Nephron progenitor cell (in vitro differentiated cells): ENCODE results near the gene DHRS12.

Experiments
- DNase-seq: peaks from one replicate; pipeline ENCODE4 v3.0.0; 2021
- H3K27ac Mint-ChIP-seq: 2 replicates; pipeline ENCODE4 v1.8.0; 2021; ENCODE audit warnings: mild to moderate bottlenecking, moderate library complexity, mixed read lengths
- H3K27me3 Mint-ChIP-seq: 2 replicates; pipeline ENCODE4 v1.8.0; 2021; ENCODE audit warnings: mild to moderate bottlenecking, low read depth, mixed read lengths; ENCODE audit not compliant: poor library complexity
- H3K36me3 Mint-ChIP-seq: 2 replicates; pipeline ENCODE4 v1.8.0; 2021; ENCODE audit warnings: low read depth, mixed read lengths
- H3K4me1 Mint-ChIP-seq: 2 replicates; pipeline ENCODE4 v1.8.0; 2021; ENCODE audit warnings: mixed read lengths
- H3K4me3 Mint-ChIP-seq: 2 replicates; pipeline ENCODE4 v1.8.0; 2021; ENCODE audit warnings: mild to moderate bottlenecking, moderate library complexity, mixed read lengths
- H3K9me3 Mint-ChIP-seq: 2 replicates; pipeline ENCODE4 v1.8.0; 2021; ENCODE audit warnings: mild to moderate bottlenecking, moderate library complexity, mixed read lengths
- TF ChIP-seq, protein P1 (sequence below): fragments of 200-600 bp; sonication (generic); IDR thresholded peaks from 2 replicates; pipeline ENCODE4 v1.5.0; 2021; ENCODE audit warnings: antibody characterized with exemption

The DHRS12 gene

DNA sequence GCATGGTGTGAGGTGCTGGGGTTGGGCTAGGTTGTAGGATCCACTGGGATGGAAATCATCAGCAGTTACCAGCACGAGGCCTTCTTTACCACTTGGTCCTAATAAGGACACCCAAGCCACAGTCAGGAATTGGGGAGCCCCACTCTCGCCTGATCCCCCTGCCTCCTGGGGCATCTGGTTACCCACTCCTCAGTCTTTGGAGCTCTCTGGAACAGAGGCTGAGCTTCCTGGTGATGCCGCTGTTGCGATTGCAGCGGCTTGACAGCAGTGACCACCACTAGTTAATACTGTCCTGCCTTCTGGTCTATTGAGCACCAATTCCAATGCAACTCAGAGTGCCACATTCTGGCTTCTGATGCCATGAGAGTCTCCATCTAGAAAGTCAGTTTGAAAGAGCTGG is 27.6 kb upstream of the DHRS12 start:
- Mint-ChIP-seq H3K9me3 (no peaks in the 10 kb centered on the region), H3K27ac (no peak overlapping the region), H3K27me3 (peaks cover 14% of the 10 kb centered on the region), H3K4me3 (no peak overlapping the region), H3K4me1 (no peaks in the 10 kb centered on the region), H3K36me3 (no peaks in the 10 kb centered on the region)
- no peak for DNase-seq
- TF ChIP-seq, protein P1, sequence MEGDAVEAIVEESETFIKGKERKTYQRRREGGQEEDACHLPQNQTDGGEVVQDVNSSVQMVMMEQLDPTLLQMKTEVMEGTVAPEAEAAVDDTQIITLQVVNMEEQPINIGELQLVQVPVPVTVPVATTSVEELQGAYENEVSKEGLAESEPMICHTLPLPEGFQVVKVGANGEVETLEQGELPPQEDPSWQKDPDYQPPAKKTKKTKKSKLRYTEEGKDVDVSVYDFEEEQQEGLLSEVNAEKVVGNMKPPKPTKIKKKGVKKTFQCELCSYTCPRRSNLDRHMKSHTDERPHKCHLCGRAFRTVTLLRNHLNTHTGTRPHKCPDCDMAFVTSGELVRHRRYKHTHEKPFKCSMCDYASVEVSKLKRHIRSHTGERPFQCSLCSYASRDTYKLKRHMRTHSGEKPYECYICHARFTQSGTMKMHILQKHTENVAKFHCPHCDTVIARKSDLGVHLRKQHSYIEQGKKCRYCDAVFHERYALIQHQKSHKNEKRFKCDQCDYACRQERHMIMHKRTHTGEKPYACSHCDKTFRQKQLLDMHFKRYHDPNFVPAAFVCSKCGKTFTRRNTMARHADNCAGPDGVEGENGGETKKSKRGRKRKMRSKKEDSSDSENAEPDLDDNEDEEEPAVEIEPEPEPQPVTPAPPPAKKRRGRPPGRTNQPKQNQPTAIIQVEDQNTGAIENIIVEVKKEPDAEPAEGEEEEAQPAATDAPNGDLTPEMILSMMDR: no peak

- no peaks in the 10 kb centered on the region for H3K9me3 Mint-ChIP-seq
- peaks cover 14% of the 10 kb centered on the region for H3K27me3 Mint-ChIP-seq
- TF ChIP-seq, protein P1: no peak
- H3K4me3 Mint-ChIP-seq: no peak overlapping the region
- DNase-seq: no peak
- H3K27ac Mint-ChIP-seq: no peak overlapping the region
- no peaks in the 10 kb centered on the region for H3K4me1 Mint-ChIP-seq
- H3K36me3 Mint-ChIP-seq: no peaks in the 10 kb centered on the region
Measured at GRCh38 chr13:51829568-51829899, 25.6 kb upstream of the DHRS12 start.

GRCh38 chr13:51828730-51829567 is 25.0 kb upstream of the DHRS12 start:
- no peak for DNase-seq
- no peak overlapping the region for H3K4me3 Mint-ChIP-seq
- H3K36me3 Mint-ChIP-seq: no peaks in the 10 kb centered on the region
- H3K27ac Mint-ChIP-seq: no peak overlapping the region
- H3K4me1 Mint-ChIP-seq: no peaks in the 10 kb centered on the region
- peaks cover 11% of the 10 kb centered on the region for H3K27me3 Mint-ChIP-seq
- TF ChIP-seq, protein P1: no peak
- no peaks in the 10 kb centered on the region for H3K9me3 Mint-ChIP-seq

GRCh38 chr13:51827254-51827653 is 23.3 kb upstream of the DHRS12 start:
- no peak overlapping the region for H3K27ac Mint-ChIP-seq
- TF ChIP-seq, protein P1: no peak

GRCh38 chr13:51826606-51827005 is 22.6 kb upstream of the DHRS12 start:
- no peaks in the 10 kb centered on the region for H3K9me3 Mint-ChIP-seq
- TF ChIP-seq, protein P1: no peak

More at GRCh38 chr13:51827254-51827653, 23.3 kb upstream of the DHRS12 start:
- Mint-ChIP-seq H3K27me3 (peaks cover 8% of the 10 kb centered on the region), H3K9me3 (no peaks in the 10 kb centered on the region), H3K4me1 (no peaks in the 10 kb centered on the region), H3K4me3 (no peak overlapping the region), H3K36me3 (no peaks in the 10 kb centered on the region)
- no peak for DNase-seq

DNA sequence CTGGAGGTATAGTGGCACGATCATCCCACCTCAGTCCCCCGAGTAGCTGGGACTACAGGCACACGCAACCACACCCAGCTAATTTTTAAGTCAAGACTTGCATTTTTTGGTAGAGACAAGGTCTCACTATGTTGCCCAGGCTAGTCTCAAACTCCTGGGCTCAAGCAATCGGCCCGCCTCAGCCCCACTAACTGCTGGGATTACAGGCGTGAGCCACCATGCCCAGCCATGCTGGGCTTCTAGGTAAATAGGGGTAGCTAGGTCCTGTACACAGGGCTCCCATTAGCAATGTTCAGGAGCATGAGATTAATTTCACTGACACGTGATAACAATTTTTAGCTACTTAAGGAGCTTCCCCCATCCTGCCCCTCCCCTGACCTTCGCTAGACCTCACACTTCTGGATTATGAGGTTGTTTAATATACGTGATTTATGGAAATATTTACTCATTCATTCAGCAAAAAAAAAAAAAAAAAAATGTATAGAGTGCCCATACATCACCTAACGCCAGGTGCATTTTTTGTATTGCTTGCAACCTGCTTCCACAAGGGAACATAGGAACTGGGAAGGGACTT is 21.8 kb upstream of the DHRS12 start:
- H3K4me3 Mint-ChIP-seq: no peak overlapping the region
- no peak overlapping the region for H3K27ac Mint-ChIP-seq
- no peak for DNase-seq
- H3K36me3 Mint-ChIP-seq: no peaks in the 10 kb centered on the region
- no peaks in the 10 kb centered on the region for H3K9me3 Mint-ChIP-seq
- TF ChIP-seq, protein P1: no peak
- no peaks in the 10 kb centered on the region for H3K4me1 Mint-ChIP-seq
- H3K27me3 Mint-ChIP-seq: peaks cover 11% of the 10 kb centered on the region

More at GRCh38 chr13:51826606-51827005, 22.6 kb upstream of the DHRS12 start:
- H3K27ac Mint-ChIP-seq: no peak overlapping the region
- no peaks in the 10 kb centered on the region for H3K4me1 Mint-ChIP-seq
- no peaks in the 10 kb centered on the region for H3K36me3 Mint-ChIP-seq
- peaks cover 11% of the 10 kb centered on the region for H3K27me3 Mint-ChIP-seq
- DNase-seq: no peak
- H3K4me3 Mint-ChIP-seq: no peak overlapping the region
